HUDEP-2 (cell line): ENCODE data around the gene MAGEB17.

Source experiments
- DNase-seq, 76 experiments: peaks; one replicate each; lab custom pipeline; 2025; ENCODE audit not compliant: unreplicated experiment in 76 of 76; lab: John Stamatoyannopoulos, UW

The MAGEB17 gene

GRCh38 chrX:16205840-16206239 is 38.6 kb downstream of the MAGEB17 start:
- no peak for DNase-seq

GRCh38 chrX:16207634-16208033 is 40.4 kb downstream of the MAGEB17 start:
- DNase-seq: no peak

- no peak for DNase-seq
Observed at GRCh38 chrX:16208601-16209000, 41.3 kb downstream of the MAGEB17 start.

- no peak for DNase-seq
Observed at GRCh38 chrX:16210061-16210460, 42.8 kb downstream of the MAGEB17 start.

GRCh38 chrX:16212024-16212423 is 44.7 kb downstream of the MAGEB17 start:
- no peak for DNase-seq

- DNase-seq: peak in 1 of 76 experiments; percentile 0
Observed at GRCh38 chrX:16212436-16212835, 45.2 kb downstream of the MAGEB17 start.

GRCh38 chrX:16213961-16214360 is 46.7 kb downstream of the MAGEB17 start:
- no peak for DNase-seq

- no peak for DNase-seq
Observed at GRCh38 chrX:16215660-16216059, 48.4 kb downstream of the MAGEB17 start.
